HG02973 (cell line): ENCODE results near the gene POLR2E.
"Not testable (repeated sequence)": the region's sequence is repeated elsewhere in the genome, so short reads cannot be mapped to it uniquely, and the experiment has no call there.

Experiments used
- ATAC-seq: cut with Tn5 transposase; IDR thresholded peaks from one replicate; pipeline ENCODE4 v1.9.1; 2021; ENCODE audit warnings: moderate library complexity; ENCODE audit not compliant: unreplicated experiment

Gene POLR2E

GRCh38 chr19:1094978-1095701 lies at the start of gene POLR2E:
TSS of gene POLR2E (minus strand) at chr19:1095375. CDS start at chr19:1095315, 60 bp downstream.
- peak; percentile 79 for ATAC-seq

DNA sequence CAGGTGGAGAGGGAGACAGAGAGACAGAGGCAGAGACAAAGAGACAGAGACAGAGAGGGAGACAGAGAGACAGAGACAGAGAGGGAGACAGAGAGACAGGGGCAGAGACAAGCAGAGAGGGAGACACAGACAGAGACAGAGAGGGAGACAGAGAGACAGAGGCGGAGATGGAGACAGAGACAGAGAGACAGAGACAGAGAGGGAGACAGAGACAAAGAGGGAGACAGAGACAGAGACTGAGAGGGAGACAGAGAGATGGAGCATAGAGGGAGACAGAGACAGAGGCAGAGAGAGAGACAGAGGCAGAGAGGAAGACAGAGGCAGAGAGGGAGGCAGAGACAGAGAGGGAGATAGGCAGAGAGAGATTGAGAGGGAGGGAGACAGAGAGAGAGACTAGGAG lies 49.6 kb upstream of the POLR2E start:
- no peak for ATAC-seq

DNA sequence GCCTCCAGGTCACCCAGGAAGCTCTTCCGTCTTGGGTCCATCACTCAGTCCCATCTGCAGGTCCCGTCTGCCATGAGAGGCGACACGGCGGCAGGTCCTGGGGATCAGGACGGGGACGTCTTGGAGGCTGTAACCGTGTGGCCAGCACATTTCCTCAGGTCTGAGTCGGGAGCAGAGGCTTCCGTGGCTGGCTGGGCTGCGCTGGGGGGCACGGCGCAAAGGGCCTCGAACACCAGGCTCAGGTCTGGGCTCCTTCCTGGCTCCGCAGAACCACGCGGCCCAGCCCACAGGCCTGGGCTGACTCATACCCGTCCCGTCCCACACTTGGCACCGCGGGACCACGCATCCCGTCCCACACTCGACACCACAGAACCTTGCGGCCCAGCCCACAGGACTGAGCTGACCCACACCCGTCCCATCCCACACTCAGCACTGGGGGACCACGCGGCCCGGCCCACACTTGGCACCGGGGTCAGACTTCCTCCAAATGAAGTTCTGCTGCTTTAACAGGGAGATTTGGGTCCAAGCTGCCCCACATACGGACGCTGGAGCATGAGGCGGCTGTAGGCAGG lies 48.7 kb upstream of the POLR2E start:
- ATAC-seq = no peak

DNA sequence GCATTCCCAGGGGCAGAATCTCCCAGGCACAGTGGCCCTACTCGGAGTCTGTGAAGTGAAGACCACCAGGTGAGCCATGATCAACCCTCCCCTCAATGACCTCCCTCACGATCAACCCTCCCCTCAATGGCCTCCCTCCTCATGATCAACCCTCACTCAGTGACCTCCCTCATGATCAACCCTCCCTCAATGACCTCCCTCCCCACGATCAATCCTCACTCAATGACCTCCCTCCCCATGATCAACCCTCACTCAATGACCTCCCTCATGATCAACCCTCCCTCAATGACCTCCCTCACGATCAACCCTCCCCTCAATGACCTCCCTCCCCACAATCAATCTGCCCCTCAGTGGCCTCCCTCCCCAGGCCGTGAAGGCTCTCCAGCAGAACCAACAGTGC lies 46.8 kb upstream of the POLR2E start:
- no peak for ATAC-seq

- no peak for ATAC-seq
These were observed 45.3 kb upstream of the POLR2E start for GRCh38 chr19:1140272-1141027.

DNA sequence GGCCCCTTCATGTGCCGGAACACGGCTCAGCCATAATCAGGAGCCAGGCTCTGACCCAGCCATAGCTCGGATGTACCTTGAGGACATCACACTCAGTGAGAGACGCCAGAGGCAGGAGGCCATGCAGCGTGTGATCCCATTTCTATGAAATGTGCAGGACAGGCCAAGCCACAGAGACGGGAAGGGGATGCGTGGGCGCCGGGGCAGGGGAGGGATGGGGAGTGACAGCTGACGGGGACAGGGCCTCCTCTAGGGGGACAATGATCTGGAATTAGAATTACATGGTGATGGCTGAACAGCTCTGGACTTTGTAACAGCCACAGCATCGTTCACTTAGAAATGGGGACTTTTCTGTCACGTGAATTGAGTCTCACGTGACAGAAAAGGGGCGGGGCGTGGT lies 44.0 kb upstream of the POLR2E start:
- ATAC-seq = no peak

DNA sequence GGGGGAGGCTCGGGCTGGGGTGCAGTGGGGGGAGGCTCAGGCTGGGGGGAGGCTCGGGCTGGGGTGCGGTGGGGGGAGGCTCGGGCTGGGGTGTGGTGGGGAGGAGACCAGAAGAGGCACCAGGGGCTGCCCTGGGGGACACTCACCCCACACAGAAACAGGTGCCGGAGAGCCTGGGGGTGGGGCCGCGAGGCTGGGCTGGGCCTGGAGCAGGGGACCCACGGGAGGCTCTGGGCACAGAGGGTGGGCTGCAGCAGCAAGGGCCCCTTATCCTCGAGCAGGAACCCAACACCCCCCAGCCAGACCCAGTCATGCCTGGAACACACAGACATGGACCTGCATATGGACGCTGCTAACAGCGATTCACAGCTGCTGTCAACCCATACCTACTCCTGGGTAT lies 42.9 kb upstream of the POLR2E start:
- ATAC-seq = no peak

GRCh38 chr19:1136621-1137317 lies 41.6 kb upstream of the POLR2E start:
- ATAC-seq = no peak

GRCh38 chr19:1136201-1136600 lies 41.0 kb upstream of the POLR2E start:
- no peak for ATAC-seq

GRCh38 chr19:1135454-1135853 lies 40.3 kb upstream of the POLR2E start:
- no peak for ATAC-seq

DNA sequence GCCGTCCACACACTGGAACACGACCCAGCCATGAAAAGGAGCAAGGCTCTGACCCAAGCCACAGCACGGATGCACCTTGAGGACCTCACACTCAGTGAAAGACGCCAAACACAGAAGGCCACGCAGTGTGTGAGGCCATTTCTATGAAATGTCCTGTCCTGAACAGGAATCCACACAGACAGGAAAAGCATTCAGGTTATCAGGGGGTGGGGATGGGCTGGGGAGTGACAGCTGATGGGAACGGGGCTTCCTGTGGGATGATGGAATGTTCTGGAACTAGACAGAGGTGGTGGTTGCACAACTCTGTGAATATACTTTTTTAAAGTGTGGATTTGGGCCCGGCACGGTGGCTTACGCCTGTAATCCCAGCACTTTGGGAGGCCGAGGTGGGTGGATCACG lies 39.3 kb upstream of the POLR2E start:
- ATAC-seq = no peak

- ATAC-seq = peak; percentile 44
These were observed 38.3 kb upstream of the POLR2E start for GRCh38 chr19:1133471-1133929.

GRCh38 chr19:1132552-1133383 lies 37.6 kb upstream of the POLR2E start:
- ATAC-seq = peak; percentile 4

DNA sequence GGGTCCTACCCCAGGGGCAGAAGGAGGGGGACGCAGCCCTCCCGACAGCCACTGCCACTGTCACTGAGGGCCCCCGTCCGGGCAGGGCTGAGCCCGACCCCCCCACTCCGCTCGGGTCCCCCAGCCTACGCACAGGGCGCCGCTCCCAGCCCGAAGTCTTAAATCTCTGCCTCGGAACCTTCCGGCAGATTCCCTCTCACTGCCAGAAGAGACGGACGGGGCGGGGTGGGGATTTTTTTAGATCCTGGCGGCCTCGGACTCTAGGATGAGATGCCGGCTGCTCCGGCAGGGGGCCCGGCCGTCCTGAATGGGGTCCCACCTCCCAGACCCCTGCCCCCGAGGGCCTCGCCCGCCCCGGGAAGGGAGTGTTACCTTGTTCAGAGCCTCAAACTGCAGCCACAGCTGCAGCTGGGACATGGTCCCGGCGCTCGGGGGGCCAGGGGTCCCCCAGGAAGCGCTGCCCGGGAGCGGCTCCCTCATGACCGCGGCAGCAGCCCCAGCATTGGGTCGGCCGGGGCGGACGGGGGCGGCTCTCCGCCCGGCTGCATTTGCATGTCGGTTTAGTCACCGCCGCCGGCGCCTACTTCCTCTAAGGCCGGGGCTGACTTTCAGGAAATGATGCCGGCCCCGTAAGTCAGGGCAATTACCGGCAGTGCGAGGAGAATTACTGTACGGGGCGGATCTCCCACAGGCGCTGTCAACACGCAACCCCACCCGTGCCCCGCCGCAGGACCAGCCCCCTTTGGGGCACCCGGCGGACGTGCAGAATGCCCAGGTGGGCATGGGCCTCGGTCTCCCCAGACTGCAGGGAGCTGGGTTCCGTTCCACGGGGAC lies 36.8 kb upstream of the POLR2E start:
- ATAC-seq = peak; percentile 39

GRCh38 chr19:1130771-1131717 lies 35.9 kb upstream of the POLR2E start:
- no peak for ATAC-seq

- ATAC-seq = no peak
These were observed 34.4 kb upstream of the POLR2E start for GRCh38 chr19:1129535-1129934.

GRCh38 chr19:1129084-1129483 lies 33.9 kb upstream of the POLR2E start:
- ATAC-seq = not testable (repeated sequence)

GRCh38 chr19:1128106-1128505 lies 32.9 kb upstream of the POLR2E start:
- ATAC-seq = no peak
